ENCODE data around the gene RPS6KA3.

- TF ChIP-seq CTCF (optimal IDR thresholded peaks at IDR 0.05 in 1 of 3, IDR thresholded peaks at IDR 0.05 in 1 of 3, conservative IDR thresholded peaks at IDR 0.05 in 1 of 3; ENCODE audit: extremely low read depth in 1 of 3, insufficient read depth in 2 of 3, low read length in 3 of 3) (no peak), EZH2 (IDR thresholded peaks at IDR 0.05; ENCODE audit: low read length) (no peak)
Observed at GRCh38 chrX:20101934-20102581, 164.7 kb downstream of the RPS6KA3 start.

All from keratinocyte (primary cell).